Effector memory CD8-positive, alpha-beta T cell (primary cell): Measurements from ENCODE around the gene ACSM6.

Source experiments
- ATAC-seq: fragments of 150-1000 bp; cut with Tn5 transposase; replicated peaks from 2 replicates; pipeline ENCODE4 v1.10.0; 2021; ENCODE audit warnings: mild to moderate bottlenecking, moderate library complexity
- DNase-seq, 3 experiments: peaks; one replicate each; pipeline ENCODE4 v3.0.0; 2021
- H3K27ac Mint-ChIP-seq, 2 donors: one replicate each; pipeline ENCODE4 v1.8.0; 2022; ENCODE audit warnings: mild to moderate bottlenecking in 2 of 2, mixed read lengths in 2 of 2, moderate library complexity in 2 of 2
- H3K27me3 Mint-ChIP-seq, 2 donors: one replicate each; pipeline ENCODE4 v1.8.0; 2022; ENCODE audit warnings: mixed read lengths in 2 of 2
- H3K36me3 Mint-ChIP-seq: one replicate; pipeline ENCODE4 v1.8.0; 2022; ENCODE audit warnings: mild to moderate bottlenecking, moderate library complexity, mixed read lengths; ENCODE audit not compliant: insufficient read depth
- H3K4me1 Mint-ChIP-seq, 2 donors: one replicate each; pipeline ENCODE4 v1.8.0; 2022; ENCODE audit warnings: low read depth in 2 of 2, mixed read lengths in 2 of 2
- H3K4me3 Mint-ChIP-seq, 2 donors: one replicate each; pipeline ENCODE4 v1.8.0; 2022; ENCODE audit warnings: mild to moderate bottlenecking in 2 of 2, mixed read lengths in 2 of 2, moderate library complexity in 2 of 2
- H3K9me3 Mint-ChIP-seq, 2 donors: one replicate each; pipeline ENCODE4 v1.8.0; 2022; ENCODE audit warnings: mixed read lengths in 2 of 2

Gene ACSM6

DNA sequence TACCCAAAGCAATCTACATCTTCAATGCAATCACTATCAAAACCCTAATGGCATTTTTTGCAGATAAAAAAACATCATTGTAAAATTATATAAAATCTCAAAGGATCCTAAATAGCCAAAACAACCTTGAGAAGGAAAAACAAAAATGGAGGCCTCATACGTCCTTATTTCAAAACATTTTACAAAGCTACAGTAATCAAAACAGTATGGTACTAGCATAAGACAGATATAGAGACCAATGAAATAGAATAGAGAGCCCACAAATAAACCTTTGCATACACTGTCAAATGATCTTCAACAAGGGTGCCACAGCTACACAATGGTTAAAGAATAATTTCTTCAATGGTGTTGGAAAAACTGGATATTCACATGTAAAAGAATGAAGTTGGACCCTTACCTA lies 62.2 kb downstream of the ACSM6 start:
- H3K9me3 Mint-ChIP-seq: no peaks in the 10 kb centered on the region
- no peak for DNase-seq
- no peak overlapping the region for H3K27ac Mint-ChIP-seq
- H3K36me3 Mint-ChIP-seq: peaks cover 6% of the 10 kb centered on the region
- no peaks in the 10 kb centered on the region for H3K4me1 Mint-ChIP-seq
- H3K27me3 Mint-ChIP-seq: peaks cover 0 to 1% of the 10 kb centered on the region in 2 donors
- no peak overlapping the region for H3K4me3 Mint-ChIP-seq
- ATAC-seq: no peak

DNA sequence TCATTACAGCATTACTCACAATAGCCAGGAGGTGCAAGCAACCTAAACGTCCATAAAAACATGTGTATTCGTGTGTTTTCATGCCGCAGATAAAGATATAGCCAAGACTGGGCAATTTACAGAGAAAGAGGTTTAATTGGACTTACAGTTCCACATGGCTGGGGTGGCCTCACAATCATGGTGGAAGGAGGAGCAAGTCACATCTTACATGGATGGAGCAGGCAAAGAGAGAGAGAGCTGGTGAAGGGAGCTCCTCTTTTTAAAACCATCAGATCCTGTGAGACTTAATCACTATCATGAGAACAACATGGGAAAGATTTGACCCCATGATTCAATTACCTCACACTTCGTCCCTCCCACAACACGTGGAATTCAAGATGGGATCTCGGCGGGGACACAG lies 63.8 kb downstream of the ACSM6 start:
- Mint-ChIP-seq H3K36me3 (peaks cover 3% of the 10 kb centered on the region), H3K4me1 (no peaks in the 10 kb centered on the region), H3K27ac (no peak overlapping the region), H3K27me3 (no peaks in the 10 kb centered on the region), H3K4me3 (no peak overlapping the region), H3K9me3 (no peaks in the 10 kb centered on the region)
- ATAC-seq (no peak), DNase-seq (no peak)

DNA sequence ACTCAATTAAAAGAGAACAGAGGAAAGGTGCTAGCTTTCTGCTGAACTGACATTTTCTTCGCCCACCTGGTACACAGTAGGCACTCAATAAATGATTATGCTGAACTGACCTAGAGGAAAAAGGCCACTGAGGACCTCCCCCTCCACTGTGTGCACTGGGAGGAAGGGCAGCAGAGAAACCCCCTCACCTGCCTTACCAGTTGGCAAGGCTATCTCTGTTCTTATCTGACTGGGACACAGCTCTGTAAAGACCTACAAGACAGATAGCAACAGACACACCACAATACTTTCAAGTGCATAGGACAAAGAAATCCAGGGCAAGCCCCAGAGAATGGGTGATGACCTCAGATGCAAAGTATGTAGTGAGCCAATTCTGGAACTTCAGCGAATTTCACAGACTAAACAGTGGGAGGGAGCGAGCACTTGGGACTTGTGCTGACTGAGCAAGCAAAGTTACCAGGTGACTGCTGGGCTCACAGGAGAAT lies 66.4 kb downstream of the ACSM6 start:
- ATAC-seq (no peak), DNase-seq (no peak)
- Mint-ChIP-seq H3K9me3 (no peaks in the 10 kb centered on the region), H3K27me3 (no peaks in the 10 kb centered on the region), H3K27ac (no peak overlapping the region), H3K36me3 (peaks cover 7% of the 10 kb centered on the region), H3K4me1 (no peaks in the 10 kb centered on the region), H3K4me3 (no peak overlapping the region)

DNA sequence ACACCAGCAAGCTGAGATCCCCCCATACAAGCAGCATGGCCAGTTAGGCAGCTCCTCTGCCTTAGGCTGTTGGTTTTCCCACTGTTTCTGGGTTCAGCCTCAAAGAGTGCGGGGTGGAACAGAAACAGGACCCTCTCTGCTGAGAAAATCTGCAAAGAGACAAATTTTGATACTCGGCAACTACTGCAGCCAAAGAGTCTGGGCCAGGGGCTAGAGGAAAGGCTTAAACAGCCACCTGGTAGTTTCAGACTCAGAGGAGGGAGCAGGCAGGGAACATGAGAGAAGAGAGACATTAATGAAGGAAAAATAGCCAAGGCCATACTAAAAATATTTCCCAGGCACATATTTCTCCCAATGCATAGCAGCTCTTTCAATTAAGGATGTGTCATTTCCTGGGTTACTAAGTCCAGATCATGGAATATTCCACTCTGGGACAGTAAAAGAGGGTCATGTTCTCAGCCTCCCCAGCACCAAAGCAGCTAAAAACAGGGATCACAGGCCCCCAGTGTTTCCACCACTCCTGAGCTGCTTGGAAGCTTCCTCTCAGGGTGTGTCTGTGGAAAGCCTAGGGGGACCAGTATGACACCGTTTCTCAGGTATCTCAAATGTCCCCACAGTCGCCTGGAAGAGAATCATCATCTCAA lies 67.0 kb downstream of the ACSM6 start:
- no peak for DNase-seq
- Mint-ChIP-seq H3K4me1 (no peaks in the 10 kb centered on the region), H3K27ac (no peak overlapping the region), H3K27me3 (no peaks in the 10 kb centered on the region), H3K4me3 (no peak overlapping the region), H3K9me3 (no peaks in the 10 kb centered on the region), H3K36me3 (peaks cover 7% of the 10 kb centered on the region)
- no peak for ATAC-seq

DNA sequence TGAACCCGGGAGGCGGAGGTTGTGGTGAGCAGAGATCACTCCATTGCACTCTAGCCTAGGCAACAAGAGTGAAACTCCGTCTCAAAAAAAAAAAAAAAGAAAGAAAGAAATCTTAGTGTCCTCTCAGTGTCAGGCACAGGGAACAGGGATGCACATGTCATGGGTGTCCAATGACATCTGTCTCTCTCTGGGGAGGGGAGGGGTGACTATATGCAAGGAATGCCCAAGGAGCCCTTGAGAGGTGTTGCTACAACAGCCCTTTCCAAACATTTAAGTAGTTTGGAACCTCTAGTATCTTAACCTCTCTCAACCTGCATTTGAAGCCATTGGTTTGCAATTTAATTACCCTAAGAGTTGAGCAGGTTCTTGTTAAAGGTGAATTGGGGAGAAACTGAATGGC lies 67.9 kb downstream of the ACSM6 start:
- DNase-seq (no peak), ATAC-seq (no peak)
- Mint-ChIP-seq H3K9me3 (no peaks in the 10 kb centered on the region), H3K4me1 (peaks cover 0 to 5% of the 10 kb centered on the region in 2 donors), H3K27ac (no peak overlapping the region), H3K27me3 (no peaks in the 10 kb centered on the region), H3K36me3 (peaks cover 7% of the 10 kb centered on the region), H3K4me3 (no peak overlapping the region)

DNA sequence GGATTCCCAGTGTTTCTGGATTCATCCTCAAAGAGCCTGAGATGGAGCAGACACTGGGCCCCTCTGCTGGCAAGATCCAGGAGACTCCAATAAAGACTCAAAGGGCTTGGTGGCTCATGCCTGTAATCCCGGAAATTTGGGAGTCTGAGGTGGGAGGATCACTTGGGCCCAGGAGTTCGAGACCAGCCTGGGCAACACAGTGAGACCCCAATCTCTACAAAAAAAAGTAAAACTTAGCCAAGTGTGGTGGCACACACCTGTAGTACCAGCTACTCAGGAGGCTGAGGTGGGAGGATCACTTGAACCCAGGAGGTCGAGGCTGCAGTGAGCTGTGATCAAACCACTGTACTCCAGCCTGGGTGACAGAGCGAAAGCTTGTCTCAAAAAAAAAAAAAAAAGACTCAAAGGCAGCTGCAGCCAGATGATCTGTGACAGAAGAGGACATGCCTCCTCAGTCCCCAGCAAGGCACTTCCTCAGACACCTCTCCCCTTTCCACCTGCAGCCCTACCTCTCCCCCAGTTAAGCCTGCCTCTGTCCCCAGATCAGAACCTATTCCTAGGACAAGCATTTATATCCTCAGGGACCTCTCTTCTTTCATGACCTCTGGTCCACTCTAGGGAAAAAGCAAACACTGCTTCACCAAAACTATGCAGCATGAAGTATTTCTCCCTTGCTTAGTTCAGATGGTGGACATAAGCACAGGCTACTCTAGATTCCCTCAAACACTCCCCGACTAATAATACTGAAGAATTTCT lies 68.9 kb downstream of the ACSM6 start:
- Mint-ChIP-seq H3K36me3 (peaks cover 7% of the 10 kb centered on the region), H3K4me3 (no peak overlapping the region), H3K9me3 (no peaks in the 10 kb centered on the region), H3K27me3 (no peaks in the 10 kb centered on the region), H3K27ac (no peak overlapping the region), H3K4me1 (peaks cover 0 to 5% of the 10 kb centered on the region in 2 donors)
- DNase-seq (no peak), ATAC-seq (no peak)

DNA sequence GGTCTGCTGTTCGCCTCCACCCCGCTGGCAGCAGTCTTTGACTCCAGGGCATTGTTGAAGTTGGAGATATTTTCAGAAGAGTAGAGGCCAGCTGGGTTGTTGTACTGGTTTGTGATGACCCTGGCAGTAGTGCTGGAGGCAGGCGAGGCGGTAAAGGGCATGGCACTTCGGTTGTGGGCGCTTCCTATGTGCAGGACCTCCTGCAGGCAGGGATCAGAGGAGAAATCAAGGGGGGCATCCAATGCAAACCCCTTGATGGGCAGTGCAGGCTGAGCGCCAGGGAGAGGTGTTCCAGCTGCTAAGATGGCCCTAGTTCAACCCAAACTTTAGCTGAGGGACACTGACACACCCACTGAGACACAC lies 69.8 kb downstream of the ACSM6 start:
- Mint-ChIP-seq H3K36me3 (peaks cover 3% of the 10 kb centered on the region), H3K27ac (no peak overlapping the region), H3K4me1 (peaks cover 0 to 5% of the 10 kb centered on the region in 2 donors), H3K27me3 (no peaks in the 10 kb centered on the region), H3K9me3 (no peaks in the 10 kb centered on the region), H3K4me3 (no peak overlapping the region)
- DNase-seq (no peak), ATAC-seq (no peak)

DNA sequence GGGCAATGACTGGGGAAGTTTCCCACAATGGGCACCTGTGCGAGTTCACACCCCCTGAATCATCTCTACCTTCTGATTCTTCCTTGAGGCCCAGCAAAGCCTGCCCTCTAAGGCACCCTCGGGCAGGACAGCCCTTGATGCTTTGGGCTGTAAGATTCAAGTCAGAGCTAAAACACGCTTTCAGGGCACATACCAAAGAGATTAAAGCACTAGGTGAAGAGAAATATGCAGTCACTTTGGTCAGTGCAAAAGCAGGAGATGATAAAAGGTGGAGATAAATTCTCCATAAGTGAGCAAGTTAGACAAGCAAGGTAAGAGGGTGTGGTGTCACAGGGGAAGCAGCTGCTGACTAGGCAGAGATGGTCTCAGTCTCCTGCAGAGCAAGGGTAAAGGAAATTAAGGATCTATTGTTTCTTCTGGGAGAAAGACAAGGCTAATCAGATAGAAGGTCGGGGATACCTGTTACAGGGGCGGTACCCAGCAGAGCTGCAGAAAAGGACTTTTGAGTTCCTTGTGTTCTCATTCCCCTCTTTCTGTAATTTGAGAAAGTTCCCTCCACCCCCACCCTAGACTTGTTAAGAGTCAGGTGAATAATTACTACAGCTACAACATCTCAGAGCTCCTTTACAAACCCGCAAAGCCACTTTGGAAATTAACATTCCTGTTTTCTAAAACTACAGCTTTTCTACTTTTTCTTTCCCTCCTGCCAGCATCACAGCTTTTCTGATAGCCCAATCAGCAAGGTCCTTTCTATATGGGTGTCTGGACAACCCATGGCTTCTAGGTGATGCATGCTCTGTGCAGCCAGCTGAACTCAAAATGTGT lies 70.4 kb downstream of the ACSM6 start:
- Mint-ChIP-seq H3K36me3 (peaks cover 6% of the 10 kb centered on the region), H3K27me3 (no peaks in the 10 kb centered on the region), H3K27ac (no peak overlapping the region), H3K9me3 (no peaks in the 10 kb centered on the region), H3K4me1 (peaks cover 0 to 5% of the 10 kb centered on the region in 2 donors), H3K4me3 (no peak overlapping the region)
- DNase-seq (no peak), ATAC-seq (no peak)

DNA sequence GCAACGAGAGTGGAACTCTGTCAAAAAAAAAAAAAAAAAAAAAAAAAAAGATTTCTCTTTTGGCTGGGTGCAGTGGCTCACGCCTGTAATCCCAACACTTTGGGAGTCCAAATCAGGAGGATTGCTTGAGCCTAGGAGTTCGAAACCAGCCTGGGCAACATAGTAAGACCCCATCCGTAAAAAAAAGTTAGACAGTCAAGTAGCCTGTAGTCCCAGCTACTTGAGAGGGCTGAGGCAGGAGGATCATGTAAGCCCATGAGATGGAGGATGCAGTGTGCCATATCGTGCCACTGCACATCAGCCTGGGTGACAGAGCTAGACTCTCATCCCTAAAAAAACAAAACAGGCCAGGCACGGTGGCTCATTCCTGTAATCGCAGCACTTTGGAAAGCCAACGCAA lies 71.5 kb downstream of the ACSM6 start:
- H3K27me3 Mint-ChIP-seq: no peaks in the 10 kb centered on the region
- peaks cover 6% of the 10 kb centered on the region for H3K36me3 Mint-ChIP-seq
- no peak overlapping the region for H3K27ac Mint-ChIP-seq
- DNase-seq (no peak), ATAC-seq (no peak)
- no peaks in the 10 kb centered on the region for H3K9me3 Mint-ChIP-seq
- no peak overlapping the region for H3K4me3 Mint-ChIP-seq
- peaks cover 0 to 5% of the 10 kb centered on the region in 2 donors for H3K4me1 Mint-ChIP-seq

DNA sequence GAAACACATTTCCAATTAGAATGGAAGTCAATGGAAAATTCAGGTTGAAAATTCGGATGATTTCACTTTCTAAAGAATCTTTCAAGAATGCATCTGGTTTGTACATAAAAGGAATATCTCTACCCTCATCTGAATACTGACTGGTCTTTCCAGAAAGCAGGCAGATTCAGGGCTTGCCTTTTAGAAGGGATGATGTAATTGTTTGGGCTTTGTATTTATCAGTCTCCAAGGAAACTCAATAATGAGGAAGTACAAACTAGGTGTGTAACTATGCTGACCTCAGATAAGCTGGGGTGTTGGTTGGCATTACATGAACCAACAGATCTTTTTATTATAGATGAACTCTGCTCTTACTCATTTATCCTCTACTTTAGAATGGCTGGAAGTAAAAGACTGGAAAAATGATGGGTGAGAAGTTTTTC lies 72.6 kb downstream of the ACSM6 start:
- H3K9me3 Mint-ChIP-seq: no peaks in the 10 kb centered on the region
- DNase-seq (no peak), ATAC-seq (peak; percentile 63)
- H3K36me3 Mint-ChIP-seq: peaks cover 6% of the 10 kb centered on the region
- peaks cover 0 to 5% of the 10 kb centered on the region in 2 donors for H3K4me1 Mint-ChIP-seq
- no peak overlapping the region for H3K27ac Mint-ChIP-seq
- no peak overlapping the region for H3K4me3 Mint-ChIP-seq
- H3K27me3 Mint-ChIP-seq: no peaks in the 10 kb centered on the region

DNA sequence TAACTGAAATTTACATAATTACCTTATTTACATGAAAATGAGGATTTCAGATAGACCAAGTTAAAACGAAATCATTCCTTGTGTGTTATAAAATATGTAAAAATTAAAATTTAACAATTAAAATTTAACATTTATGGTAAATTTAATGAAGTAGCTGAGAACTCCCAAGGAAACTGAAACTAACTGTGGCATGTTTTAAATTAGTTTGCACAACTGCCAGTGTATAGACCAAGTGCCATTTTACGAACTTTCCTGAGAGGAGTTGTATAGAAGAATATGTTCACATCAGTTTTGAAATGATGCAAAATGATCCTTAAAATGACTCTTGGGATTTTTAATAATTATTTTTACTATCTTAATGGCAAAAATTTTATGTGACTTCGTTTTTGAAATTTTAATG lies 73.2 kb downstream of the ACSM6 start:
- no peak for DNase-seq

DNA sequence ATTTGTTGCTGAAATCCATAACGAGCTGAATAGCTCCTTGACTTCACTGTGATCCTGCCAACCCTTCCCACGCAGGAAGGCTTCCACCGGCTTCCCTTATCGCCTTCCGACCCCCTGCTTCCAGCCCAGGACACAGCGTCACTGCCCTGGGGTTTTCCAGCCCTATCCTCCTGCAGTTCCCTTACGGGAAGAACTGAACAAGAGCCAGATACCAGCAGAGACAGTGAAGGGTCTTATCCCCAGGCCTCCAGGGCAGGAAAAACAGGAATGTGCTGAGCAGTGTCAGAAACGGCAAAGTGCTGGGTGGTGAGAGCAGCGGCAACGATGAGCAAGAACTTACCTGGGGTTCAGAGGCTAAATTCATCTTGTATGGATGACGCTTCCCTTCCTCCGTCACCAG lies 74.4 kb downstream of the ACSM6 start:
- Mint-ChIP-seq H3K27me3 (no peaks in the 10 kb centered on the region), H3K27ac (no peak overlapping the region), H3K36me3 (peaks cover 6% of the 10 kb centered on the region), H3K9me3 (no peaks in the 10 kb centered on the region), H3K4me1 (peaks cover 0 to 5% of the 10 kb centered on the region in 2 donors), H3K4me3 (no peak overlapping the region)
- ATAC-seq (no peak), DNase-seq (no peak)

More for the DNA sequence above, 73.2 kb downstream of the ACSM6 start:
- ATAC-seq: no peak
- Mint-ChIP-seq H3K4me3 (no peak overlapping the region), H3K27me3 (no peaks in the 10 kb centered on the region), H3K4me1 (peaks cover 0 to 5% of the 10 kb centered on the region in 2 donors), H3K27ac (no peak overlapping the region), H3K9me3 (no peaks in the 10 kb centered on the region), H3K36me3 (peaks cover 6% of the 10 kb centered on the region)

DNA sequence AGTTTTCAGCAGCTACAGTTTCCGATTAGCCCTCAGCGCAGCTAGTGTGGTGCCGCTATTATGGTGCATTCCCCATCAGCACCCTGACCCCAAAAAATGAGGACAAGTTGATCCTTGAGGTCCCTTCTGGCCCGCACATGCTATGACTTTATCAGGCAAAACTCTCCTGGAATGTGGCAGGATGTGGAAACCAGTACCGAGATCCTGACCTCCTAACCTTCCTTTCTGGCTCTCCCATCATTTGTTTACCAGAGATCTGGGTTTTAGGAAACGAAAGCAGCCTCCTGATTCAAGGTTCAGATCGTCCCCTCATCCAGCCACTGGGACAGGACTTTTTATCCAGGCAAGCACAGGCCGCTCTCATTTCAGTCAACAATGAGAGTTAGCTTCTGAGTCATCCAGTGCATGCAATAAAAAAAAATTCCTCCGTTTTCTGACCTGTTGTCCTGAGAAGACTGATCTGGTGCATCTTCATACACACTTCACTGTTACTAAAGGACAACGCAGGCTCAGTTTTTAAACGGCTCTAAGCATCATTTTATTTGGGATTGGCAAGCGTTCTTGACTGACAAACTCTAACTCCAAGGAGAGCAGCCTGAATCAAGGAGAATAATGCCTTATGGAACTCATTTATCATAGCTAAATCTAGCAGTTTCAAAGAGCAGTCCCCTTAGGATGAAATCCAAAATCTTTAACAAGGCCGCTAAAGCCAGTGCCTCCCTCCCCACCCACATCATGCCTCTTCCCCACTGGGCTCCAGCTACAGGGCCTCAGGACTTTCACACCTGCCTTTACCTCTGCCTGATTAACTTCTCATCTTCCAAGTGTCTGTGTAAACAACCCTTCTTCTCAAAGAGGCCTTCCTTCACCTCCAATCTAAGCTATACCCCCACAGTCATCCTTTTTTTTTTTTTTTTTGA lies 79.6 kb downstream of the ACSM6 start:
- DNase-seq (no peak), ATAC-seq (no peak)
- H3K27me3 Mint-ChIP-seq: peaks cover 0 to 7% of the 10 kb centered on the region in 2 donors
- no peak overlapping the region for H3K27ac Mint-ChIP-seq
- no peaks in the 10 kb centered on the region for H3K4me1 Mint-ChIP-seq
- H3K9me3 Mint-ChIP-seq: no peaks in the 10 kb centered on the region
- peaks cover 3% of the 10 kb centered on the region for H3K36me3 Mint-ChIP-seq
- no peak overlapping the region for H3K4me3 Mint-ChIP-seq
